GM12878 (cell line): ENCODE results near the gene LRRC51. TPM values are rescaled to one million over a fixed set of nuclear protein-coding genes. Genes with fewer than 3 reads are reported as not detected.

Experiments
- ATAC-seq: fragments of 200-7000 bp; cut with Tn5 transposase; 3 replicates; pipeline ENCODE4 v1.9.1; 2020; ENCODE audit warnings: mild to moderate bottlenecking, moderate library complexity
- BruUV-seq: library from RNA; stranded (reverse); fragments of 400-500 nt; replicated peaks from 2 replicates; lab custom pipeline; 2021; lab: Mats Ljungman, UMichigan
- CTCF ChIA-PET: fragments of 300-600 bp; sonication (Branson Sonifier 250); formaldehyde crosslinking; extraction: SDS; loops from one replicate; lab custom pipeline; 2021; ENCODE audit warnings: inconsistent platforms; lab: Yijun Ruan, JAX
- POLR2A ChIA-PET: fragments of 350-600 bp; formaldehyde crosslinking; extraction: SDS; loops from one replicate; lab custom pipeline; 2021; ENCODE audit warnings: inconsistent platforms; lab: Charles Lee
- RAD21 ChIA-PET: fragments of 300-600 bp; sonication (Branson Sonifier 250); formaldehyde crosslinking; loops from one replicate; lab custom pipeline; 2023; ENCODE audit warnings: antibody characterized with exemption; ENCODE audit not compliant: unreplicated experiment; lab: Charles Lee
- SMC1A ChIA-PET: fragments of 300-600 bp; sonication (Branson Sonifier 250); formaldehyde crosslinking; loops from one replicate; lab custom pipeline; 2023; ENCODE audit not compliant: unreplicated experiment, uncharacterized antibody; lab: Charles Lee
- DNase-seq: peaks from one replicate; pipeline ENCODE4 v3.0.0-alpha.2; 2011; ENCODE audit warnings: low read depth, low spot score
- FAIRE-seq: peaks from 3 replicates; lab custom pipeline; 2011; peaks lifted over from hg19 to GRCh38; lab: Jason Lieb, UNC
- H2AFZ ChIP-seq: 2 replicates; pipeline ENCODE4 v1.6.0; 2011; ENCODE audit warnings: low read depth, low read length, control low read depth; ENCODE audit not compliant: control insufficient read depth
- H3K27ac ChIP-seq: 2 replicates; pipeline ENCODE4 v1.5.1; 2011; ENCODE audit warnings: control low read depth; ENCODE audit not compliant: control insufficient read depth, insufficient read depth
- H3K27me3 ChIP-seq, 2 experiments: replicated peaks in 1 of 2; 2 replicates each; pipeline versions ENCODE4 v1.6.0 to v1.6.1; 2011; ENCODE audit warnings: low read length in 1 of 2; ENCODE audit not compliant: control insufficient read depth in 2 of 2, insufficient read depth in 2 of 2
- H3K36me3 ChIP-seq, 2 experiments: 2 replicates each; pipeline ENCODE4 v1.5.1; 2011; ENCODE audit warnings: low read length in 1 of 2; ENCODE audit not compliant: control insufficient read depth in 2 of 2, insufficient read depth in 2 of 2
- H3K4me1 ChIP-seq: 2 replicates; pipeline ENCODE4 v1.6.1; 2011; ENCODE audit warnings: mild to moderate bottlenecking, low read length, moderate library complexity, mixed read lengths; ENCODE audit not compliant: control insufficient read depth, insufficient read depth
- H3K4me2 ChIP-seq: 2 replicates; pipeline ENCODE4 v1.6.0; 2011; ENCODE audit warnings: control low read depth; ENCODE audit not compliant: control insufficient read depth, insufficient read depth
- H3K4me3 ChIP-seq: fragments of 200-600 bp; sonication (generic); 2 replicates; pipeline ENCODE4 v1.5.1; 2016
- H3K79me2 ChIP-seq: 2 replicates; pipeline ENCODE4 v1.6.0; 2011; ENCODE audit warnings: low read length; ENCODE audit not compliant: control insufficient read depth, insufficient read depth
- H3K9ac ChIP-seq: 2 replicates; pipeline ENCODE4 v1.8.0; 2011; ENCODE audit warnings: low read length, control low read depth, mixed read lengths; ENCODE audit not compliant: control insufficient read depth, insufficient read depth
- H3K9me3 ChIP-seq: replicated peaks from 3 replicates; pipeline ENCODE4 v1.5.1; 2011; ENCODE audit warnings: mild to moderate bottlenecking, low read length; ENCODE audit not compliant: control insufficient read depth, insufficient read depth
- H4K20me1 ChIP-seq: 2 replicates; pipeline ENCODE4 v1.6.0; 2011; ENCODE audit not compliant: control insufficient read depth, insufficient read depth
- BCLAF1 ChIP-seq: fragments of 450-650 bp; IDR thresholded peaks from 2 replicates; pipeline ENCODE4 v1.6.1; 2017; ENCODE audit warnings: antibody characterized with exemption, mild to moderate bottlenecking, moderate library complexity
- CBX3 ChIP-seq: fragments of 200-600 bp; sonication (generic); IDR thresholded peaks from 2 replicates; pipeline ENCODE4 v1.6.1; 2016; ENCODE audit warnings: low read depth, borderline replicate concordance
- EZH2 ChIP-seq: IDR thresholded peaks from 2 replicates; pipeline ENCODE4 v1.6.1; 2012; ENCODE audit warnings: low read depth, mild to moderate bottlenecking, control low read depth, inconsistent platforms, low read length, borderline replicate concordance; ENCODE audit not compliant: control insufficient read depth
- POLR2AphosphoS5 ChIP-seq: IDR thresholded peaks from 2 replicates; pipeline ENCODE4 v1.6.1; 2011; ENCODE audit warnings: mild to moderate bottlenecking, low read length, inconsistent platforms
- RFX5 ChIP-seq: IDR thresholded peaks from 2 replicates; pipeline ENCODE4 v1.6.1; 2011; ENCODE audit warnings: low read depth, low read length, improper control_type of control experiment
- SMAD1 ChIP-seq: fragments of 450-650 bp; IDR thresholded peaks from 2 replicates; pipeline ENCODE4 v1.6.1; 2018; ENCODE audit warnings: mild to moderate bottlenecking, low read depth; ENCODE audit not compliant: partially characterized antibody
- ZBED1 ChIP-seq: IDR thresholded peaks from 2 replicates; pipeline ENCODE4 v1.6.1; 2016; ENCODE audit warnings: borderline replicate concordance
- ZNF384 ChIP-seq: IDR thresholded peaks from 2 replicates; pipeline ENCODE4 v1.6.1; 2012; ENCODE audit warnings: low read depth, mild to moderate bottlenecking, low read length, improper control_type of control experiment, borderline replicate concordance
- ZNF687 ChIP-seq: fragments of 450-650 bp; IDR thresholded peaks from 2 replicates; pipeline ENCODE4 v1.6.1; 2017; ENCODE audit warnings: mild to moderate bottlenecking, moderate library complexity
- WGBS: methylation state at CpG from one replicate; pipeline ENCODE4 v1.1.6; 2016; ENCODE audit warnings: low lambda C conversion rate; ENCODE audit not compliant: insufficient replicate concordance, insufficient coverage; ENCODE audit errors: missing lambda C conversion rate; 5-methylcytosine and 5-hydroxymethylcytosine counted together
- in situ Hi-C: fragments of 300-500 bp; cut with MboI; formaldehyde crosslinking; loops from 9 replicates; pipeline ENCODE4 v1.14.3; 2018; ENCODE audit warnings: mixed read lengths
- intact Hi-C: fragments of 100-400 bp; cut with micrococcal nuclease; formaldehyde crosslinking; loops from one replicate; pipeline ENCODE4 v1.14.2; 2022; ENCODE audit not compliant: unreplicated experiment
- polyA plus RNA-seq, 11 experiments: library from polyadenylated mRNA; depleted of rRNA in 4 of 11; unstranded in 6 of 11; stranded (reverse) in 5 of 11; fragments of >200 nt; fragmentation: Nextera tagmentation in 4 of 11; fragmentation: Illumina TruSeq in 1 of 11; extraction: Ambion mirVana in 4 of 11; extraction: Trizol in 1 of 11; gene quantifications; 1 replicate in 1 of 11; 2 replicates in 10 of 11; pipeline versions ENCODE4 v1.2.1 to v1.2.3, GENCODE V29; 2011 to 2016; ENCODE audit warnings: inconsistent platforms in 2 of 11, missing spikeins in 2 of 11, low read depth in 1 of 11
- total RNA-seq, 4 experiments: library from RNA; depleted of rRNA in 3 of 4; stranded (reverse); fragments of >200 nt in 3 of 4; fragmentation: Illumina TruSeq in 1 of 4; extraction: Trizol in 1 of 4; gene quantifications; 2 replicates each; pipeline versions ENCODE4 v1.2.1 to v1.2.3, GENCODE V29; 2013 to 2021

Gene LRRC51
- total and polyA plus RNA-seq, 10 of the 15 experiments (the other 5 are each of a cell fraction or from before 2014, with no cell fraction given): 2.6 to 8.6 (median 5.4) TPM

GRCh38 chr11:72112143-72112977 lies 31.7 kb downstream of the LRRC51 start, which contains the start of gene ANAPC15 (continued):
- peak; percentile 85; the same call in 1 of the 2 replicates for TF ChIP-seq ZNF687
- peak; percentile 63 for TF ChIP-seq RFX5

- Histone ChIP-seq H3K79me2 (peaks cover 5% of the 10 kb centered on the region), H3K36me3 (peaks cover 0 to 2% of the 10 kb centered on the region in 2 experiments; a peak in 2 of 4 replicates), H3K27me3 (no peaks in the 10 kb centered on the region), H3K4me3 (peak overlapping the region; percentile 53), H4K20me1 (no peaks in the 10 kb centered on the region), H3K4me1 (peaks cover 7% of the 10 kb centered on the region), H3K4me2 (peak overlapping the region; percentile 95), H2AFZ (peak overlapping the region; percentile 91), H3K9me3 (no peaks in the 10 kb centered on the region), H3K9ac (peak overlapping the region; percentile 92), H3K27ac (peak overlapping the region; percentile 99)
- ChIA-PET POLR2A (interaction anchor here (1.0 to 3.3 kb wide), 9 partner anchors 11 to 148 kb away, joined by 3 to 13 read pairs (median 6); partner anchors contain the start of gene LAMTOR1), CTCF (interaction anchor here (1.0 to 2.9 kb wide), 5 partner anchors 30 to 318 kb away, joined by 4 to 12 read pairs (median 6); no protein-coding TSS in a partner anchor), SMC1A (interaction anchor here (1.0 to 1.9 kb wide), 12 partner anchors 13 to 318 kb away, joined by 3 to 10 read pairs (median 4); partner anchors contain the start of genes RNF121 and XNDC1N), RAD21 (interaction anchor here (0.6 to 2.1 kb wide), 6 partner anchors 22 to 318 kb away, joined by 3 to 7 read pairs (median 5); partner anchors contain the start of genes RNF121 and XNDC1N)
- intact Hi-C loops: loop anchor here (1.0 kb wide), 2 partner anchors 110 to 185 kb away; partner anchors contain the start of gene XNDC1N
- no peak for ATAC-seq
- 58% methylated on average over 9 of the region's 9 CpGs for WGBS
- TSS peak; percentile 99 for BruUV-seq
- no peak for FAIRE-seq
- no peak for DNase-seq
- in situ Hi-C loops: no loop called here
- peak; percentile 2 for TF ChIP-seq SMAD1
- TF ChIP-seq POLR2AphosphoS5: no peak
- TF ChIP-seq BCLAF1: no peak
- TF ChIP-seq EZH2: no peak
- TF ChIP-seq ZBED1: peak; percentile 84; the same call in 1 of the 2 replicates
- no peak for TF ChIP-seq ZNF384
- TF ChIP-seq CBX3: no peak
Observed at GRCh38 chr11:72112978-72113808, 32.5 kb downstream of the LRRC51 start.
